PC-9 (cell line): ENCODE measurements around the gene ABCD3. TPM values are rescaled to one million over a fixed set of nuclear protein-coding genes. Genes with fewer than 3 reads are reported as not detected.

Experiments
- BruUV-seq: library from RNA; stranded (reverse); fragments of 400-500 nt; replicated peaks from 2 replicates; lab custom pipeline; 2021; lab: Mats Ljungman, UMichigan
- CTCF ChIA-PET: fragments of 300-600 bp; sonication (Branson Sonifier 250); formaldehyde crosslinking; loops from one replicate; lab custom pipeline; 2022; ENCODE audit warnings: antibody characterized with exemption; lab: Charles Lee
- POLR2A ChIA-PET: fragments of 300-600 bp; sonication (Branson Sonifier 250); formaldehyde crosslinking; loops from one replicate; lab custom pipeline; 2022; ENCODE audit warnings: antibody characterized with exemption; ENCODE audit not compliant: unreplicated experiment; lab: Charles Lee
- DNase-seq, 2 experiments: peaks; one replicate each; pipeline versions ENCODE4 v3.0.0 to v3.0.0-alpha.2; 2015 to 2022; ENCODE audit warnings: mixed read lengths in 1 of 2
- H2AFZ ChIP-seq: fragments of 200-600 bp; sonication (generic); 2 replicates; pipeline ENCODE4 v1.8.1; 2017; ENCODE audit warnings: antibody characterized with exemption
- H3F3A ChIP-seq: fragments of 200-600 bp; sonication (generic); 2 replicates; pipeline ENCODE4 v1.8.1; 2017; ENCODE audit warnings: antibody characterized with exemption, mild to moderate bottlenecking, low read depth; ENCODE audit not compliant: insufficient read depth
- H3K27ac ChIP-seq: fragments of 200-600 bp; sonication (generic); 2 replicates; pipeline ENCODE4 v1.6.1; 2016; ENCODE audit warnings: mixed run types
- H3K27me3 ChIP-seq: fragments of 200-600 bp; sonication (generic); 2 replicates; pipeline ENCODE4 v1.6.1; 2016; ENCODE audit warnings: low read depth, mixed run types; ENCODE audit not compliant: insufficient read depth
- H3K36me3 ChIP-seq: fragments of 200-600 bp; sonication (generic); 2 replicates; pipeline ENCODE4 v1.6.1; 2016; ENCODE audit warnings: low read depth, mixed run types
- H3K4me1 ChIP-seq: fragments of 200-600 bp; sonication (generic); replicated peaks from 2 replicates; pipeline ENCODE4 v1.6.1; 2016; ENCODE audit warnings: mixed run types; ENCODE audit not compliant: insufficient read depth
- H3K4me2 ChIP-seq: fragments of 200-600 bp; sonication (generic); 2 replicates; pipeline ENCODE4 v1.6.1; 2017; ENCODE audit warnings: mixed run types
- H3K4me3 ChIP-seq: fragments of 200-600 bp; sonication (generic); 2 replicates; pipeline ENCODE4 v1.6.1; 2016; ENCODE audit warnings: mixed run types
- H3K79me2 ChIP-seq: fragments of 200-600 bp; sonication (generic); 2 replicates; pipeline ENCODE4 v1.6.1; 2017; ENCODE audit warnings: low read depth, mixed run types
- H3K9me2 ChIP-seq: fragments of 200-600 bp; sonication (generic); 2 replicates; pipeline ENCODE4 v1.8.1; 2017; ENCODE audit warnings: mild to moderate bottlenecking; ENCODE audit not compliant: insufficient read depth
- H3K9me3 ChIP-seq: fragments of 200-600 bp; sonication (generic); 2 replicates; pipeline ENCODE4 v1.8.1; 2016; ENCODE audit warnings: low read depth; ENCODE audit not compliant: insufficient read depth
- H4K20me1 ChIP-seq: fragments of 200-600 bp; sonication (generic); 2 replicates; pipeline ENCODE4 v1.8.1; 2017; ENCODE audit not compliant: insufficient read depth
- EZH2 ChIP-seq: fragments of 200-600 bp; sonication (generic); IDR thresholded peaks from 2 replicates; pipeline ENCODE4 v1.8.0; 2017; ENCODE audit warnings: antibody characterized with exemption, low read depth
- intact Hi-C: fragments of 100-400 bp; cut with micrococcal nuclease; formaldehyde crosslinking; loops from one replicate; pipeline ENCODE4 v1.10.0; 2022; ENCODE audit not compliant: unreplicated experiment
- total RNA-seq: library from RNA; stranded (reverse); gene quantifications from 2 replicates; pipeline ENCODE4 v1.2.3, GENCODE V29; 2021
- TF ChIP-seq, protein P1 (sequence below): fragments of 200-600 bp; sonication (generic); conservative IDR thresholded peaks from 2 replicates; pipeline ENCODE4 v1.6.1; 2017; ENCODE audit warnings: mixed run types, antibody characterized with exemption, mild to moderate bottlenecking, moderate library complexity

ABCD3 gene
- total RNA-seq, 1 experiment from 2014 or later: 51.6 TPM

DNA sequence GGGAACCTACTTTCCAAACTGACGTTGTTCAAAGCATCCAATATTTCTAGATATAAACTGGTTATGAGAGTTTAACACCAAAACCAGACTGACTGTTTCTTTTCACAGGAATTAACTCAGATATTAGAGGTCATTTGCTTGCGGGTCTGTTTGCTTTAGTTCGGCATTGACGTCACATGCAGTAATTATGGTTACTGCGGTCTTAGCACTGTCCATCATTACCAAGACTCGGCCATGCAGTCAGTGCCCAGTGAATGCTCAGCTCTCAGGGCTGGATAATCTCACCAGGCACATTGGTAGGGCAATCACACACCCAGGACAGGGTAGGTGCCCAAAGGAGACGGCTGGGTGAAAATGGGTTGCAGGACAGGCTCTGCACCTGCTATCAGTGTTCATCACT is 133.3 kb downstream of the ABCD3 start:
- H3K4me1 ChIP-seq: peaks cover 13% of the 10 kb centered on the region
- no peaks in the 10 kb centered on the region for H3K36me3 ChIP-seq
- no peaks in the 10 kb centered on the region for H3K27me3 ChIP-seq
- TF ChIP-seq, protein P1, sequence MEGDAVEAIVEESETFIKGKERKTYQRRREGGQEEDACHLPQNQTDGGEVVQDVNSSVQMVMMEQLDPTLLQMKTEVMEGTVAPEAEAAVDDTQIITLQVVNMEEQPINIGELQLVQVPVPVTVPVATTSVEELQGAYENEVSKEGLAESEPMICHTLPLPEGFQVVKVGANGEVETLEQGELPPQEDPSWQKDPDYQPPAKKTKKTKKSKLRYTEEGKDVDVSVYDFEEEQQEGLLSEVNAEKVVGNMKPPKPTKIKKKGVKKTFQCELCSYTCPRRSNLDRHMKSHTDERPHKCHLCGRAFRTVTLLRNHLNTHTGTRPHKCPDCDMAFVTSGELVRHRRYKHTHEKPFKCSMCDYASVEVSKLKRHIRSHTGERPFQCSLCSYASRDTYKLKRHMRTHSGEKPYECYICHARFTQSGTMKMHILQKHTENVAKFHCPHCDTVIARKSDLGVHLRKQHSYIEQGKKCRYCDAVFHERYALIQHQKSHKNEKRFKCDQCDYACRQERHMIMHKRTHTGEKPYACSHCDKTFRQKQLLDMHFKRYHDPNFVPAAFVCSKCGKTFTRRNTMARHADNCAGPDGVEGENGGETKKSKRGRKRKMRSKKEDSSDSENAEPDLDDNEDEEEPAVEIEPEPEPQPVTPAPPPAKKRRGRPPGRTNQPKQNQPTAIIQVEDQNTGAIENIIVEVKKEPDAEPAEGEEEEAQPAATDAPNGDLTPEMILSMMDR: no peak
- TF ChIP-seq EZH2: no peak
- no peak overlapping the region for H3K4me2 ChIP-seq
- DNase-seq: peak in 1 of 2 experiments; percentile 24
- no peaks in the 10 kb centered on the region for H3K9me3 ChIP-seq
- POLR2A ChIA-PET: interaction anchor here (0.8 kb wide), 1 partner anchor 74 kb away, joined by 9 read pairs; no protein-coding TSS in a partner anchor
- no peaks in the 10 kb centered on the region for H3K9me2 ChIP-seq
- intact Hi-C loops: no loop called here
- no peak overlapping the region for H3K4me3 ChIP-seq
- no TSS peak for BruUV-seq
- no peaks in the 10 kb centered on the region for H4K20me1 ChIP-seq
- H2AFZ ChIP-seq: no peak overlapping the region
- no peaks in the 10 kb centered on the region for H3F3A ChIP-seq
- CTCF ChIA-PET: interaction anchor here (0.6 kb wide), 1 partner anchor 39 kb away, joined by 3 read pairs; no protein-coding TSS in a partner anchor
- H3K79me2 ChIP-seq: no peaks in the 10 kb centered on the region
- H3K27ac ChIP-seq: no peak overlapping the region

DNA sequence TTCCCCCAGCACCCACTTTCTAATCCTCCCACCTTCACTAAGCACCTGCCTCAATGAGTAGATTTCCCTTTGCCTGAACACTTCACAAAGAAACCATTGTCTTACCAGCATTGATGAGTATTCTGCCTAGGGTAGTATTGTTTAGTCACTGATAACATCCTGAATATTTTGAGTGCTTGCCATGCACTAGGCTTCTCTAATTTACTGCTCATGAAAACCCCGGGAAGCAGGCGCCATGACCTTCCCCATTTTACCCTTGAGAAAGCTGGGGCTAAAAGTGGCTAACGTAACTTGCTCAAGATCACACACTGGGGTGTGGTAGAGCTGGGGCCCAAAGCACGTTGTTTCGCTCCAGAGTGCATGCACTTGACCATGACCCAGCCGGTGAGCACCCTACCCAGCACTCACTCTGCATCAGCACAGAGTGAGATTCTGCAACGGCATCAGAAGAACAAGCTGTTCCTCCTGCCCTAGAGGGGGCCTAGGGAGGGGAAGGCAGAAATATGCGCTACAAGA is 133.9 kb downstream of the ABCD3 start:
- peak in 1 of 2 experiments; percentile 47 for DNase-seq
- no TSS peak for BruUV-seq
- H4K20me1 ChIP-seq: no peaks in the 10 kb centered on the region
- no peak overlapping the region for H3K4me2 ChIP-seq
- peaks cover 13% of the 10 kb centered on the region for H3K4me1 ChIP-seq
- no peaks in the 10 kb centered on the region for H3K9me3 ChIP-seq
- CTCF ChIA-PET: no interaction called here
- H3K27ac ChIP-seq: no peak overlapping the region
- no peak overlapping the region for H2AFZ ChIP-seq
- H3K79me2 ChIP-seq: no peaks in the 10 kb centered on the region
- no peaks in the 10 kb centered on the region for H3K36me3 ChIP-seq
- no peaks in the 10 kb centered on the region for H3K27me3 ChIP-seq
- intact Hi-C loops: no loop called here
- no peak for TF ChIP-seq EZH2
- TF ChIP-seq, protein P1: no peak
- H3F3A ChIP-seq: no peaks in the 10 kb centered on the region
- POLR2A ChIA-PET: interaction anchor here (0.6 kb wide), 1 partner anchor 10 kb away, joined by 3 read pairs; no protein-coding TSS in a partner anchor
- H3K9me2 ChIP-seq: no peaks in the 10 kb centered on the region
- H3K4me3 ChIP-seq: no peak overlapping the region

DNA sequence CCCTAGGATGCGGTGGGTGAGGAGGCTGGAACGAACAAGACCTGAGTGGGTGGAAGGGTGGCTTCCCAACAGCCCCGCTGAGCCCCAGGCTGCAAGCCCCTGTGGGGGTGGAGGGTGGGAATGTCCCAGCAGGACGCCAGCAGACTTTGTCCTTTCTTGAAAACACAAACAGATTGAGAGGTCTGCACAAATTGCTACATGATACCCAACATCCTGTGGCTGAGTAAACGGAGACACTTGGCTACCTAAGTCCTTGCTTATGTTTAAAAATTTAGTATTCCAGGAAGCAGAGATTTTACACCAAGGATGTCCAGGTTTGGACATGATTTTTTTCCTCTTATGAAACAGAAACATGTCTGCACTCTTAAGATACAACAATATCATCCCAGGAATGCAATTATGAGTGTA is 135.1 kb downstream of the ABCD3 start:
- TF ChIP-seq, protein P1: no peak
- TF ChIP-seq EZH2: no peak
- no peak for DNase-seq
- intact Hi-C loops: no loop called here
- POLR2A ChIA-PET: no interaction called here
- Histone ChIP-seq H3K4me1 (peaks cover 13% of the 10 kb centered on the region), H3F3A (no peaks in the 10 kb centered on the region), H3K27me3 (no peaks in the 10 kb centered on the region), H3K4me2 (no peak overlapping the region), H2AFZ (no peak overlapping the region), H3K9me2 (no peaks in the 10 kb centered on the region), H3K9me3 (no peaks in the 10 kb centered on the region), H3K4me3 (no peak overlapping the region), H3K79me2 (no peaks in the 10 kb centered on the region), H4K20me1 (no peaks in the 10 kb centered on the region), H3K27ac (no peak overlapping the region), H3K36me3 (no peaks in the 10 kb centered on the region)
- CTCF ChIA-PET: no interaction called here
- BruUV-seq: no TSS peak
